EL (cell line): Measurements from ENCODE around the gene DAGLA.
A peak's percentile ranks its signal among the peaks of the same experiment; 100 is the strongest.

Experiments used
- DNase-seq: peaks from one replicate; pipeline ENCODE4 v3.0.0-alpha.2; 2016

The DAGLA gene

DNA sequence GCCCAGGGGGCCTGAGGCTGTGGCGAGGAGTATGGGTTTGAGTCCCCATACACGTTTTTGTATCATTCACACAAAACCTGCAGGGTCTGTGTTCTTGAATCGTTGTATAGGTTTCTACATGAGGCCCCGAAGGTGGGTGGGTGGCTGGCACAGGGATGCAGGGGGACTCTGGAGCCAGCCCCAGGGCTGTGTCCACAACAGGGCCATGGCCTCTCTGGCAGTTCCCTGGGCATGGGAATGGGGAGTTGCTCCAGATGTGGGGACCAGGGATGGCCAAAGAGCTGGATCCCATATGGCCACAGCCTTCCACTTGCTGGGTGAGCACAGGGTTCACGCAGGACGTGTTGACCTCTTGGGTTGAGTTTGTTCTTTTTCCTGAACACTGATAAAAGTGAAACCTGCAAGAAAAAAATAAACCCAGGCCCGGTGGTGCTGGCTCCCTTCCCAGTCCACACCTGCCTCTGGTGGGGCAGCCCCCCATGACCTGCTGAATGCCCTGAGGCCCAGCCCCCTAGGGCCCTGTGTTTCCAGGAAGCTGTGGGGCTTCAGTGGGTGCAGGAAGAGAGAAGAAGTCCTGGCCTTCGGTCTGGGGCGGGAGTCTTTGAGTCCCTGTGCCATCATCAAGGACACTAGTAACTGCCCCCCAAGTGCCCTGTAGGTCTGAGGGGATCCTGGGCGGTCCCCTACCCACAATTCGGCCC, 88.3 kb downstream of the DAGLA start:
- DNase-seq = no peak

DNA sequence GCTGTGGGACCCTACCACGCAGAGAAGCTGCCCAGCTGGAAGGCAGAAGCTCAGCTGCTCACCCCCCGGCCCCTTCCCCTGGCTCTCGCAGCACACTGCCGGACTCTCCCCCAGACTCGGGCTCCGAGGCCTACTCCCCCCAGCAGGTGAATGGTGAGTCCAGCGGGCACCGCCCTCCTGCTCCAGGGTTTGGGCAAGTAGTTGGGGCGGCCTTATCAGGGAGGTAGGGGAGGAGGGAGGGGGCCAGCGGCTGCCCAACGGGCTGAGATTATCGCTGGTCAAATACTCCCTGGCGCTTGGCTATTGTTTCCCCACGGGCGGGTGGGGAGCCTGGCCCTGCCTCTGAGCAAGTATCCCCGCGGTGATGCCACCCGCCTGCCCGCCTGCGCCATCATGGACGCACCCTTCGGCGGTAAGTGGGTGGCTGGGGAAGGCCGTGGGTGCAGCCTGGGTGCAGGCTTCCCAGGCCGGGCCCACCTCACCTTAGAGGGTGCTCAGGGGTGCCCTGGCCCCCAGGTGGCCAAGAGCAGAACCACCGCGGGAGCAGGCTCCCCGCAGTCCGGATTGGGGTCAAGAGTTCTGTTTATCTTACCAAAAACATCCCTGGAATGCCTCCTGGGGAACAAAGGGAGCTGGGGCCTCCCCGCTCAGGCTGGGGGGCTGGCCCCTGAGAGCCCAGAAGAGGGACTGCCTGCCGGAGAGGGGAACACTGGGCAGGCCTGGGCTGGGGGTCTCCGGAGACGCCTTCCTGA, 89.2 kb downstream of the DAGLA start:
- peak; percentile 61 for DNase-seq

DNA sequence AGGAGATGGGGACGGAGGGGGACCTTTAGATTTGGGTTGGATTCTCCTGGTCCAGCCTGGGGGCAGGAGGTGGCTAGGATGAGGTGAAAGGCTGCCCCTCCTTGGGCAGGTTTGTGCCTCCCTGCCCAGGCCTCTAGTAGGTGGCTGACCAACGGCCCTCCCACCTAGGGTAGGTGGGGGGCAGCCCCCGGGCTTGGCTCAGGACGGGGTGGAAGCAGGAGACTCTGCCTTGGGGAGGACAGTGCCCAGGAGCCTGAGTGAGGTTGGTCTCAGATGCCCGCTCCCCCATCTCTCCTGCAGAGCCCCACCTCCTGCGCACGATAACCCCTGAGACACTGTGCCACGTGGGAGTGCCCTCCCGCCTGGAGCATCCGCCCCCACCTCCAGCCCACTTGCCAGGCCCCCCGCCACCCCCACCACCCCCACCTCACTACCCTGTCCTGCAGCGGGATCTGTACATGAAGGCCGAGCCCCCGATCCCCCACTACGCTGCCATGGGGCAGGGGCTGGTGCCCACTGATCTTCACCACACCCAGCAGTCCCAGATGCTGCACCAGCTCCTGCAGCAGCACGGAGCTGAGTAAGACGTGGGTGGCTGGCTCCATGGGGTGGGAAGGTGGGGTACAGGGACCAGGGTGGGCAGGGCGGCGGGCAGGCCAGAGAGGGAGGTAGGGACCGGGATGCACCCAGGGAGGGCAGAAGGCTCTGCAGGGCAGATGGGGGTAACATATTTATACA, 89.9 kb downstream of the DAGLA start:
- no peak for DNase-seq

DNA sequence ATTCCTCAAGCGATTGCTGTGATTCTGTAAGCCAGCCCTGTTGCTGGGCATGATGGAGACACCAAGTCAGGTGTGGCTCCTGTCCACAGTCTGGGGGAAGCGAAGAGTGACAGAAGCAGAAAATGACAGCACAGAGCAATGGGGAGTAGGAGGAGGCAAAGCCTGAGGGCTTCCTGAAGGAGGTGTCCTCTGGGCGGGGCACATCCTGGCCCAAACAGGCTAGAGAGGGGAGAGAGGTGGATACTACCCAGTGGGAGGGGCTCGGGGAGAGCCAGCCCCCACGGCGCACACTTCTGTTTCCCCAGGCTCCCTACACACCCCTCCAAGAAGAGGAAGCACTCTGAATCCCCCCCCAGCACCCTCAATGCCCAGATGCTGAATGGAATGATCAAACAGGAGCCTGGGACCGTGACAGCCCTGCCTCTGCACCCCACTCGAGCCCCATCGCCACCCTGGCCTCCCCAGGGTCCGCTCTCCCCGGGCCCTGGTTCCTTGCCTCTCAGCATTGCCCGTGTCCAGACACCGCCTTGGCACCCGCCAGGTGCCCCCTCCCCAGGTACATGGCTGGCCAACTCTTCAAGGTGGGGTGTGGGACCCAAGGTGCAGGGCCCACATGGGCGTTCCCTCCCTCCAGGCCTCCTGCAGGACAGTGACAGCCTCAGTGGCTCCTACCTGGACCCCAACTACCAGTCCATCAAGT, 91.2 kb downstream of the DAGLA start:
- no peak for DNase-seq

DNA sequence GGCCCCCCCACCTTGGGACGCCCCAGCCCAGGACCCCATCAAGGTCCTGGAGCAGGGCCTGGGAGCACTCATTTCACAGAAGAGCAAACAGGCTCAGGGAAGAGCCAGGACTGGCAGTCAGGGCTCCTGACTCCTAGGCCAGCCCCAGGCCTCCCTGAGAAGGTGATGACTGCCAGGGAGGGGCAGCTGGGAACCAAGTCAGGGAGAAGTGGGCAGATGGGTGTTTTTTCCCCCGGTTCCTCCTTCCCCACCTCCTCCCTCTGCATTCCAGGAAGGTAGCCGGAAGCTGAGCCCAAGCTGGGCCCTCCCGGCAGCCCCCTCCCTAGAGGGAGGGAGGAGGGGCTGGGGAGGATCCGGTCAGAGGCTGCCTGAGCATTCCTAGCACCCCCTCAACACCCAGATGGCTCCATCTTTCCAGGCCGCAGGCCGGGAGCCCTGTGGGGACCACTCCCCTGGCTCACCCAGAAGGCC, 91.8 kb downstream of the DAGLA start:
- no peak for DNase-seq

DNA sequence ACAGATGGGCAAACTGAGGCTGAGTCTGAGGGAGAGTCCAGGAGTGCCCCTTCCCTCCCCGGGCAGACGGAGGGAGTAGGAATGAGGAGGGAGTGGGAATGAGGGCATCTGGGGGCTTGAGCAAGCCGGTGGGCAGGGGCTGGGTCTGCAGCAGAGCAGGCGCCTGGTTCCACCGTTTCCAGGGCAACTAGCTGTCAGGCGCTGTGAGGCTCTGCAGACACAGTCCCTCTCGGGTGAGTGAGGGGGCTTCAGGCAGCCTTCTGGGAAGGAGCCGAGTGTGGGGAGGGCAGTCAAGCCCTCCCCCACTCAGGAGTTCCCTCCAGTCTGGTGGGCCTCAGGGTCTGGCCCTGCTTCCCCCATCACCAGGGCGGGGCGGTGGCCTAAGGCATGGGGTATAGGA, 93.2 kb downstream of the DAGLA start:
- DNase-seq = no peak

DNA sequence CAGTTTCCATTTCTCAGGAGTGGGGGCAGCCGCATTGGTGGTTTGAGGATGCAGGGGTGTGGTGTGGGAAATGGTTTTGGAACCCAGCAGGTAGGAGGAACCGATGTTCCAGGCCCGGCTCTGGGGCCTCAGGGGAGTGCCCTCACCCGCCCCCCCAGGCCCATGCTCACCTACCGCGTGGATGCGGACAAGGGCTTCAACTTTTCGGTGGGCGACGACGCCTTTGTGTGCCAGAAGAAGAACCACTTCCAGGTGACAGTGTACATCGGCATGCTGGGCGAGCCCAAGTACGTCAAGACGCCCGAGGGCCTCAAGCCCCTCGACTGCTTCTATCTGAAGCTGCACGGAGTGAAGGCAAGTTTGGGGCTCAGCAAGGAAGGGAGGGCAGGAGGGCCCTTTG, 93.6 kb downstream of the DAGLA start:
- no peak for DNase-seq

DNA sequence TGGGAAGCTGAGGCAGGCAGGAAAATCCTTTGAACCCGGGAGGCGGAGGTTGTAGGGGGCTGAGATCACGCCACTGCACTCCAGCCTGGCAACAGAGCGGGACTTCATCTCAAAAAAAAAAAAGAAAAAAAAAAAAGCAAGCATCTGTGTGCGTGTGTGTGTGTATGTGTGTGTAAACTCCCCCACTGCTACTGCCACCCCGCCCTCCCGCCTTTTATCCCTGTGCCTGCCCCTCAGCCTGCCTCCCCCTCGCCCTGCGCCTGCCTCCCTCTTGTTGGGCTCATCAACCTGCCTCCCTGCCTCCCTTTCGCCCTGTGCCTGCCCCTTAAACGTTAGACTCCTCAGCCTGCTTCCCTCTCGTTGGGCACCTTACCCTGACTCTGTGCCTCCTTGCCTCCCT, 94.2 kb downstream of the DAGLA start:
- no peak for DNase-seq

DNA sequence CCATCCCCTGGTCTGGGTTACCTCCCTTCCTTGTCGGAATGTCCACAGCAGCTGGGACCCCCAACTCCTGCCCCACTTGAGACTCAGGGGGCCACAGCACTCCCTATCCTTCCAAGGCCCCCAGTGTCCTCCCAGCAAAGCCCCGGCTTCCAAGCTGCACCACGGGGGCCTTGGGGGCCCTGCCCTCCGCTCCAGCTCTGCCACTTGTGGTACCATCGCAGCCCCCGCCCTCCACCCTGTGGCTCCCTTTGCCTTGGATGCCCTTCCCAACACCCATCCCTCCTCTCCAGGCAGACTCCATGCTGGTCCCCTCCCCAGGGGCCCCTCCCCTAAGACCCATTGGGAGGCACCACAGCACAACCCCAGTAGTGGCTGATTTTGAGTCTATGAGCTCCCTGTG, 94.9 kb downstream of the DAGLA start:
- no peak for DNase-seq

DNA sequence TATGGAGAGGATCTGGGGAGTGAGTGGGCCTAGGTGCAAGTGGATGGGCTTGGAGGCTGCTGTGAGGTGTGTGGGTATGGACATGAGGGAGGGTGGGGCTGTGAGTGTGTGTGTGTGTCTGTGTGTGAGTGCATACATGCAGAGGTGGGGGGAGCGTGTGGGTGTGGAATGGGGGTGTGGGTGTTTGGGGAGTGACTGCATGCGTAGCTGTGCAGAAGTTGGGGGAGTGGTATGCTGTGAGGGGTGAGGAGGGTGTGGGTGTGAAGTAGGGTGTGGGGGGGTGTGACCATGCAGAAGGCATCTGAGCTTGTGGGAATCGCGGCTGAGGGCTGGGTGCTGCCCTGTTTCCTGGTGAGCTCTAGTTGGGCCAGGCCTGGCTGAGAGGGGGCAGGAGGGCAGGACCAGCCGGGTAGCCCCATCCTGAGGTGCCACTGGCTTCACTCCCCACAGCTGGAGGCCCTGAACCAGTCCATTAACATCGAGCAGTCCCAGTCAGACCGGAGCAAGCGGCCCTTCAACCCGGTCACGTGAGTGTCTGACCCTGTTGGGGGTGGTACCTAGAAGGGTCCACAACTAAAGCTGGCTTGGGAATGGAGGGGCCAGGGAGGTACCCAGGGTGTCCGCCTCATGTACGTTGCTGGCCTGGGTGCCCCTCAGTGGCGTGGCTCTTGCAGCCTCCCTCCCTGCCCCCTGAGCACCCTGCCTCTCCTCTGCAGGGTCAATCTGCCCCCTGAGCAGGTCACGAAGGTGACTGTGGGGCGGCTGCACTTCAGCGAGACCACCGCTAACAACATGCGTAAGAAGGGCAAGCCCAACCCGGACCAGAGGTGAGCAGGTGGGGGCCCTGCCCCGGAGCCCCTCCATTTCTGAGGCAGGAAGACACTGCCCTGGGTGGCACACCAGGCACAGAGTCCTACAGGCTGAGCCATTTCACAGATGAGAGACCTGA, 95.7 kb downstream of the DAGLA start:
- no peak for DNase-seq

DNA sequence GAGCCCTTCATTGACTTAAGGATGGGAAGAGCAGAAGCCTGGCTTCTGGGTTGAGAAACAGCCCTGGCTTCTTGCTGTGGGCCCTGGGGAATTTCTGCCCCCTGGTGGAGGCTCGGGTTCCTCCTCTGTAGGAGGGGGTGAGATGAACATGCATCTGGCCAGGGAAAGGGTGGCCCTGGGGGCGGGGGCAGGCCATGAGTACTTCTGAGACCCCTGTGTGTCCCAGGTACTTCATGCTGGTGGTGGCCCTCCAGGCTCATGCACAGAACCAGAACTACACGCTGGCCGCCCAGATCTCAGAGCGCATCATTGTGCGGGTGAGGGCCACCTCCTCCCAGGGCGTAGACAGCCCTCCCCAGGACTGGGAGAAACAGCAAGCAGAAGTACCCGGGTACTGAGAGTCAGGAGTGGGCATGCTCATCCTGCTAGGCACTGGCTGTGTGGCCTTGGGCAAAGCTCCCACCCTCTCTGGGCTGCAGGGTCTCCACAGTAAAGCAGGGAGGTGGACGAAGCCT, 96.4 kb downstream of the DAGLA start:
- DNase-seq = peak; percentile 64

DNA sequence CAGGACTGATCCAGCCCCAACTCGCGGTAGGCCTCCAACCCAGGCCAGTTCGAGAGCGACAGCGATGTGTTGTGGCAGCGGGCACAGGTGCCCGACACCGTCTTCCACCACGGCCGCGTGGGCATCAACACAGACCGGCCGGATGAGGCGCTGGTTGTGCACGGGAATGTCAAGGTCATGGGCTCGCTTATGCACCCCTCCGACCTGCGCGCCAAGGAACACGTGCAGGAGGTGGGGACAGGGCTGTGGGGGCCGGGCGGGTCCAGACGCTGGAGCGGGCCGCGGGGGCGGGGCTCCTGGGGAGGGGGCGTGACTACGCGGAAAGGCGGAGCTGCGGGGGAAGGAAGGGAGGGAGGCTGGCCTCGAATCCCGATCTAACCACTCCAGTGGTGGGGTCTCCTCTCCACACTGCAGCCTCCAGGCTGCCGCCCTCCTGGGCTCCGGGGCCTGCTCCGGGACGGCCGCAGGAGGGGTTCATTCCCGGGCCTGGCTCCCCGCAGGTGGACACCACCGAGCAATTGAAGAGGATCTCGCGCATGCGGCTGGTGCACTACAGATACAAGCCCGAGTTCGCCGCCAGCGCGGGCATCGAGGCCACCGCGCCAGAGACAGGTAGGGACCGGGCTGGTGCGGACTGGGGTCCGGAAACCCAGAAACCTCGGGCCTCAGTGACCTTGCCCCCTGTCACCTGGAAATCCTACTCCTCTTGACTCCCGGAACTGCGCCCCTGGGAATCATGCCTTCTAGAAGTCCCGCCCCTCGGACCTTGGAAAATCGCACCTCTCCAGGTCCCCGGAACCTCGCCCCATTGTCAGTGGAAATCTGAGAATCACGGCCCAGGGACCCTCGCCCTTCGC, 97.3 kb downstream of the DAGLA start:
- DNase-seq = no peak

DNA sequence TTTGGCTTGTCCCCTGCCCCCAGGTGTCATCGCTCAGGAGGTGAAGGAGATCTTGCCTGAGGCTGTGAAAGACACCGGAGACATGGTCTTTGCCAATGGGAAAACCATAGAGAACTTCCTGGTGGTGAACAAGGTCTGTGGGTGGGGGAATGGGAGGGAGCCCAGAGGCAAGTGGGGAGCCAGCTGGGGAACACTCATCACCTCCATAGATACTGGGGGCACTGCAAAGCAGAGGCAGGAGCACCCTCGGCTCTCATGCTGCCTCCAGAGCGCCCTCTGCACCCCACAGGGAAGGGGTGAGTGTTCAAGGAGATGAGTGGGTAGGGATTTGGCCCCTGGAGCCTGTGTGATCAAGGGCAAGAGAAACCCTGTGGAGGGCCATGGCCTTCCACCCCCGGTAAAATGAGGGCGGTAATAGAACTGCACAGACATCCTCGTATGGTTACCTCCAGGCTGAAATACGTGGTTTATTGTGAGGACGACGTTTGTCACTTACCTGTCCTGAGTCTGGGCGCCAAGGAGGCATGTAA, 98.2 kb downstream of the DAGLA start:
- DNase-seq = no peak

DNA sequence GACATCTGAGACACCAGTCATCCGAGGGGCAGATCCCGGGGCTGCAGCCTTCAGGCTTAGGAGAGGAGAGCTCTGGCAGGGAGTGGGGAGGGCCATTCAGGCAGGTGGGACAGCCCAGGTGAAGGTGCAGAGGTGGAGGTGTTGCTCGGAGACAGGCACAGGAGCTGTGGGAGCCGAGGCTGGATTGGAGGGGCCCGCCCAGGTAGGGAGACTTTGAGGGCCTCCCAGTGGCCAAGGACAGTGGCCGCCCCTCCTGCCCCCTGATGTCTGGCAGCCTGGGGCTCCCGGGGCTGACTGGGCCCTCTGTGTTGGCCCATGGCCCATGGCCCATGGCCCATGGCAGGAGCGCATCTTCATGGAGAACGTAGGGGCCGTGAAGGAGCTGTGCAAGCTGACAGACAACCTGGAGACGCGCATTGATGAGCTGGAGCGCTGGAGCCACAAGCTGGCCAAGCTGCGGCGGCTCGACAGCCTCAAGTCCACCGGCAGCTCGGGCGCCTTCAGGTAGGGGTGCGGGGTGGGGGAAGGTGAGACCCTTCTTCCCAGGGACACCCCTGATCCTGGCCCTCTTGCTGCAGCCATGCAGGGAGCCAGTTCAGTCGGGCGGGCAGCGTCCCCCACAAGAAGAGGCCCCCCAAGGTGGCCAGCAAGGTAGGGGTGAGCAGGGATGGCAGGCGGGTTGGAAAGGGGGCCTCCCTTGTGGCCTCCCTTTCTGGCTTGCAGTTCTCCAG, 98.9 kb downstream of the DAGLA start:
- DNase-seq = no peak

DNA sequence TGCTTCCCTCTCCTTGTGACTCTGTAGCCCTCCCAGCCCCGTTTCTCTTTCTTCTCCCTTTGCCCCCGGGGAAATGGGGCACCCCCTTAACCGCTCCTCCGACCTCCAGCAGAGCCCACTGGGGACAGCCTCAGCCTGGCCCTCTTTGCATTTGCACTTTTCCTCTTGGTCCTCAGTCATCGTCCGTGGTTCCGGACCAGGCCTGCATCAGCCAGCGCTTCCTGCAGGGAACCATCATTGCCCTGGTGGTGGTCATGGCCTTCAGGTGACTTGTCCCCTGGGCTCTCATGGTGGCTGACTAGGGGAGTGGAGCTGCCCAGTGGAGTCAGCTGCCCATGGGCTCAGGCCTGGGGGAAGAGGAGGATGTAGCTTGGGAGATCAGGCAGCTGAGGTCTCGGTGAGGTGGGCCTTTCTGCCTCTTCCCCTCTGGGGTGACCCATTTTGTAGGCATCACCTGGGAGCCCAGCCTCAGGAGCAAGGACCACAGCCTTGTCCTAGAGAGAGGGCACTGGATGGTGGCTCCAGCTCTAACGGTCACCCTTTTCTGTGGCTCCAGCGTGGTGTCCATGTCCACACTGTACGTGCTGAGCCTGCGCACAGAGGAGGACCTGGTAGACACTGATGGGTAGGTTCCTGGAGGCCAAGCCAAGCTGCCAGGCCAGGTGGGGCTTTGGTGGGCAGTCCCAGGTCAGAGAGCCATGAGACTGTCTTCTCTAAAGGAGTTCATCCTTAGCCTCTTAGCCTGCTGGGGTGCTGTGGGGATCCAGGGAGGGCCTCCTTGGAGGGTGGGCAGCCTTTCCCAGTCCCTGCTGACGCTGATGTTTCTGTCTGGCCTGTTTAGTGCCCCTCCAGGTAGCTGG, 99.7 kb downstream of the DAGLA start:
- DNase-seq = no peak

DNA sequence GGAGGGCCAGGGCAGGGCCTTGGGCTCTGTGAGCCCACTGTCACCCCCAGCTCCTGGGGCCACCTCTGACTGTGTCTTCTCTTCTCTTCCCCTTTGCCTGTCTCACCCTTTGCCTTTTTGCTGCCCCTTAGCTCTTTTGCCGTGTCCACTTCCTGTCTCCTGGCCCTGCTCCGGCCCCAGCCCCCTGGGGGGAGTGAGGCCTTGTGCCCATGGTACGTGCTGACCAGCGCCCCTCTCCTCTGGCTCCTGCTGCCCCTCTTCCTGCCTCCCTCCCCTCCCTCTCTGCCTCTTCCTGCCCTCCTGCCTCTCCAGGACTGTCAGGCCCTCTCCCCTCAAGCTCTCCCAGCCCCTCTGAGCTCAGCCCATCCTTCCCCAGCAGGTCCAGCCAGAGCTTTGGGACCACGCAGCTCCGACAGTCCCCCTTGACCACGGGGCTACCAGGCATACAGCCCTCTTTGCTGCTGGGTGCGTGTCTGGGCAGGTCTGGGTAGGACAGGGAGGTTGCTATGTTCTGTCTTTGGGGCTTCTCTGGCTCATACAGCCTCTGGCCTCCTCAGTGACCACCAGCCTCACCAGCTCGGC, 100.5 kb downstream of the DAGLA start:
- no peak for DNase-seq

DNA sequence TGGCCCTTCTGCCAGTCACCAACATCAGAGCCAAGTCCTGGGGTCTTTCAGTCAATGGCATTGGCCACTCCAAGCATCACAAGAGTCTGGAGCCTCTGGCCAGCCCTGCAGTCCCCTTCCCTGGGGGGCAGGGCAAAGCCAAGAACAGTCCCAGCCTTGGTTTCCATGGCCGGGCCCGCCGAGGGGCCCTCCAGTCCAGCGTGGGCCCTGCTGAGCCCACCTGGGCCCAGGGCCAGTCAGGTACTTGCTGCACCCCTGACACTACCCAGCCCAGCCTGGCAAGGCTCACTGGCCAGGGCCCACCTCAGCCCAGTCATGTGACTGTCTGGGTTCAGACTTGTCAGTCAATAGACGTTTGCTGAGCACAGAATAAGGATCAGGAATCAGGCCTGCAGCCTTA, 101.4 kb downstream of the DAGLA start:
- DNase-seq = no peak

DNA sequence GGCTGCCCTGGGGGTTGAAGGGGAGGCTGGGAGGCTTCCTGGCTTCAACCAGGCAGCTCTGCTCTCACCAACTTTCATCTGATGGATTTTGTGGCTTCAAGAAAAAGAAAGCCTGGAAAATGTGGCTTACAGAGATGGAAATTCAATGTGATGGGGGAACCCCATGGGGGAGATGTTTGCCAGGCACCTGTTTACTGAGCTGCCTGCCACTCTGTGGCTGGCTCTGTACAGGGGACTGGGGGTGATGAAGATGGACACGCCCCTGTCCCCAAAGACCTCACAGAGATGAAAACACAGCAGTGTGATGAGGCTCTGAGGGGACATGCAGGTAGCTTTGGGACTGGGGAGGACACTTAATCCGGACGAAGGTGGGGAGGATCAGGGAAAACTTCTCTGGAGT, 102.1 kb downstream of the DAGLA start:
- DNase-seq = no peak
